PFSK-1 (cell line): ENCODE measurements around the gene NMUR2.

Source experiments
- FOXP2 ChIP-seq: optimal IDR thresholded peaks from 2 replicates; pipeline ENCODE3; 2011; ENCODE audit warnings: borderline replicate concordance, control low read depth, inconsistent platforms; ENCODE audit not compliant: insufficient read depth; ENCODE audit errors: extremely low read length, extremely low read depth
- POLR2AphosphoS5 ChIP-seq: IDR thresholded peaks from 2 replicates; pipeline ENCODE4 v1.6.1; 2012; ENCODE audit warnings: low read depth, mild to moderate bottlenecking, control low read depth, low read length, moderate library complexity
- TAF1 ChIP-seq: IDR thresholded peaks from 2 replicates; pipeline ENCODE4 v1.6.1; 2012; ENCODE audit warnings: low read length, control low read depth, borderline replicate concordance; ENCODE audit not compliant: insufficient read depth
- TF ChIP-seq, protein P1 (sequence below), 2 experiments: IDR thresholded peaks; 2 replicates each; pipeline versions ENCODE4 v1.6.1 to v1.8.0; 2011 to 2012; ENCODE audit warnings: low read depth in 2 of 2, low read length in 2 of 2, control low read depth in 1 of 2, inconsistent platforms in 1 of 2, mild to moderate bottlenecking in 1 of 2, moderate library complexity in 1 of 2; ENCODE audit not compliant: insufficient read depth in 1 of 2

DNA sequence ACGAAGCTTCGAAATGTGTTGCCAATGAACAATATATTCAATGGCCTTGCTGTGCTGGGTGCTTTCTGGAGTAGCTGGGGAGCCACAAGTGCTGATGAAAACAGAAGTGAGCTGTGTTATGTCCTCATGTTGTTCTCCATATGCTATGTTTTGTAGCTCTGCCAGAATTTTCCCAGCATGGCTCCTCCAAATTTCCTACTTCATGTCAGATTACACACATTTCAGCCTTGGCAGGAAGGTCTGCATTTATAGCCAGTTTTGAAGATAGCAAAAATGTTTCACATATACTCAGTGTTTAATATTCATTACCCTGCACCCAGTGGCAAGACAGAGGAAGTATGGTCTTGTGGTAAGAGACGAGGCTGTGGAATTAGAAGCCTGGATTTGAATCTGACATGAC, 22.6 kb upstream of the NMUR2 start:
- TF ChIP-seq POLR2AphosphoS5 = no peak
- TF ChIP-seq TAF1 = no peak
- TF ChIP-seq, protein P1, sequence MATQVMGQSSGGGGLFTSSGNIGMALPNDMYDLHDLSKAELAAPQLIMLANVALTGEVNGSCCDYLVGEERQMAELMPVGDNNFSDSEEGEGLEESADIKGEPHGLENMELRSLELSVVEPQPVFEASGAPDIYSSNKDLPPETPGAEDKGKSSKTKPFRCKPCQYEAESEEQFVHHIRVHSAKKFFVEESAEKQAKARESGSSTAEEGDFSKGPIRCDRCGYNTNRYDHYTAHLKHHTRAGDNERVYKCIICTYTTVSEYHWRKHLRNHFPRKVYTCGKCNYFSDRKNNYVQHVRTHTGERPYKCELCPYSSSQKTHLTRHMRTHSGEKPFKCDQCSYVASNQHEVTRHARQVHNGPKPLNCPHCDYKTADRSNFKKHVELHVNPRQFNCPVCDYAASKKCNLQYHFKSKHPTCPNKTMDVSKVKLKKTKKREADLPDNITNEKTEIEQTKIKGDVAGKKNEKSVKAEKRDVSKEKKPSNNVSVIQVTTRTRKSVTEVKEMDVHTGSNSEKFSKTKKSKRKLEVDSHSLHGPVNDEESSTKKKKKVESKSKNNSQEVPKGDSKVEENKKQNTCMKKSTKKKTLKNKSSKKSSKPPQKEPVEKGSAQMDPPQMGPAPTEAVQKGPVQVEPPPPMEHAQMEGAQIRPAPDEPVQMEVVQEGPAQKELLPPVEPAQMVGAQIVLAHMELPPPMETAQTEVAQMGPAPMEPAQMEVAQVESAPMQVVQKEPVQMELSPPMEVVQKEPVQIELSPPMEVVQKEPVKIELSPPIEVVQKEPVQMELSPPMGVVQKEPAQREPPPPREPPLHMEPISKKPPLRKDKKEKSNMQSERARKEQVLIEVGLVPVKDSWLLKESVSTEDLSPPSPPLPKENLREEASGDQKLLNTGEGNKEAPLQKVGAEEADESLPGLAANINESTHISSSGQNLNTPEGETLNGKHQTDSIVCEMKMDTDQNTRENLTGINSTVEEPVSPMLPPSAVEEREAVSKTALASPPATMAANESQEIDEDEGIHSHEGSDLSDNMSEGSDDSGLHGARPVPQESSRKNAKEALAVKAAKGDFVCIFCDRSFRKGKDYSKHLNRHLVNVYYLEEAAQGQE (IDR thresholded peaks at IDR 0.05; ENCODE audit: insufficient read depth in 1 of 2, low read depth in 2 of 2, low read length in 2 of 2) = no peak
- no peak for TF ChIP-seq FOXP2
